HCT116 (cell line): ENCODE data around the gene CTRB2. TPM values are rescaled to one million over a fixed set of nuclear protein-coding genes. Genes with fewer than 3 reads are reported as not detected.

Experiments used
- ATAC-seq: fragments of 200-7000 bp; cut with Tn5 transposase; 2 replicates; pipeline ENCODE4 v1.9.1; 2020; ENCODE audit warnings: mild to moderate bottlenecking, moderate library complexity
- BruUV-seq: library from RNA; stranded (reverse); fragments of 400-500 nt; replicated peaks from 2 replicates; lab custom pipeline; 2021; lab: Mats Ljungman, UMichigan
- CTCF ChIA-PET: fragments of 300-600 bp; sonication (Branson Sonifier 250); formaldehyde crosslinking; loops from one replicate; lab custom pipeline; 2021; ENCODE audit warnings: antibody characterized with exemption; lab: Charles Lee
- POLR2A ChIA-PET: fragments of 300-600, 350-600 bp; sonication (Branson Sonifier 250); formaldehyde crosslinking; loops from one replicate; lab custom pipeline; 2021; ENCODE audit warnings: antibody characterized with exemption; lab: Charles Lee
- RAD21 ChIA-PET, 2 experiments: fragments of 300-600 bp; sonication (Branson Sonifier 250); formaldehyde crosslinking; loops; one replicate each; lab custom pipeline; 2023; ENCODE audit warnings: low total read pairs in 2 of 2; ENCODE audit not compliant: uncharacterized antibody in 2 of 2, unreplicated experiment in 2 of 2, low non-redundant PET in 1 of 2; lab: Charles Lee
- DNase-seq: peaks from one replicate; pipeline ENCODE4 v3.0.0-alpha.2; 2010; ENCODE audit warnings: low read depth, low spot score
- H2AFZ ChIP-seq: fragments of 200-600 bp; shearing (Covaris generic), sonication (generic); 2 replicates; pipeline ENCODE4 v1.6.1; 2017; ENCODE audit warnings: low read depth, mixed run types, mixed read lengths, antibody characterized with exemption, low read length; ENCODE audit not compliant: poor library complexity, severe bottlenecking
- H3K27ac ChIP-seq: 2 replicates; pipeline ENCODE4 v1.5.1; 2012; ENCODE audit warnings: low read depth, low read length
- H3K27me3 ChIP-seq: fragments of 200-600 bp; sonication (generic); 2 replicates; pipeline ENCODE4 v1.6.1; 2016; ENCODE audit warnings: mixed run types, low read length, mixed read lengths; ENCODE audit not compliant: insufficient read depth
- H3K36me3 ChIP-seq, 2 experiments: fragments of 200-500 bp in 1 of 2; fragments of 200-600 bp in 1 of 2; sonication (Bioruptor generic) in 1 of 2; sonication (generic) in 1 of 2; 2 replicates each; pipeline versions ENCODE4 v1.5.1 to v1.6.1; 2014 to 2016; ENCODE audit warnings: low read length in 2 of 2, inconsistent platforms in 1 of 2, mixed read lengths in 1 of 2, mixed run types in 1 of 2; ENCODE audit not compliant: insufficient read depth in 2 of 2, control insufficient read depth in 1 of 2
- H3K4me1 ChIP-seq, 2 experiments: fragments of 200-600 bp in 1 of 2; sonication (generic) in 1 of 2; 2 replicates each; pipeline versions ENCODE4 v1.5.1 to v1.6.1; 2012 to 2017; ENCODE audit warnings: low read length in 2 of 2, inconsistent platforms in 1 of 2, mild to moderate bottlenecking in 1 of 2, mixed read lengths in 1 of 2, mixed run types in 1 of 2, moderate library complexity in 1 of 2; ENCODE audit not compliant: insufficient read depth in 2 of 2, control insufficient read depth in 1 of 2
- H3K4me2 ChIP-seq: fragments of 200-600 bp; sonication (generic); 2 replicates; pipeline ENCODE4 v1.6.1; 2017; ENCODE audit warnings: mixed run types, low read length, mixed read lengths
- H3K4me3 ChIP-seq, 2 experiments: fragments of 200-600 bp in 1 of 2; sonication (generic) in 1 of 2; replicated peaks in 1 of 2; 2 replicates each; pipeline ENCODE4 v1.5.1; 2011 to 2016; ENCODE audit warnings: low read length in 2 of 2, control low read depth in 1 of 2, low read depth in 1 of 2, mild to moderate bottlenecking in 1 of 2, mixed read lengths in 1 of 2, mixed run types in 1 of 2
- H3K79me2 ChIP-seq: fragments of 200-600 bp; sonication (generic); 2 replicates; pipeline ENCODE4 v1.6.1; 2017; ENCODE audit warnings: mild to moderate bottlenecking, mixed run types, low read length, moderate library complexity, mixed read lengths; ENCODE audit not compliant: insufficient read depth
- H3K9ac ChIP-seq: fragments of 200-600 bp; sonication (generic); 2 replicates; pipeline ENCODE4 v1.6.1; 2016; ENCODE audit warnings: low read length, mixed read lengths
- H3K9me2 ChIP-seq: fragments of 200-600 bp; sonication (generic), shearing (Covaris generic); 2 replicates; pipeline ENCODE4 v1.6.1; 2017; ENCODE audit warnings: mixed run types, mild to moderate bottlenecking, moderate library complexity; ENCODE audit not compliant: insufficient read depth
- H3K9me3 ChIP-seq, 2 experiments: fragments of 200-500 bp in 1 of 2; fragments of 200-600 bp in 1 of 2; sonication (Bioruptor generic) in 1 of 2; sonication (generic) in 1 of 2; 2 replicates each; pipeline ENCODE4 v1.6.1; 2014 to 2017; ENCODE audit warnings: low read length in 2 of 2, mixed read lengths in 2 of 2, inconsistent platforms in 1 of 2, low read depth in 1 of 2, mild to moderate bottlenecking in 1 of 2, mixed run types in 1 of 2, moderate library complexity in 1 of 2; ENCODE audit not compliant: control insufficient read depth in 1 of 2, insufficient read depth in 1 of 2
- H4K20me1 ChIP-seq: fragments of 200-600 bp; sonication (generic), shearing (Covaris generic); 2 replicates; pipeline ENCODE4 v1.6.1; 2017; ENCODE audit warnings: mixed run types, mild to moderate bottlenecking, moderate library complexity; ENCODE audit not compliant: insufficient read depth
- CBX3 ChIP-seq: IDR thresholded peaks from 2 replicates; pipeline ENCODE4 v1.6.1; 2012; ENCODE audit warnings: low read depth
- EZH2 ChIP-seq: fragments of 200-600 bp; sonication (generic); IDR thresholded peaks from 2 replicates; pipeline ENCODE4 v1.6.1; 2017; ENCODE audit warnings: antibody characterized with exemption, mixed run types
- FOSL1 ChIP-seq: IDR thresholded peaks from 2 replicates; pipeline ENCODE4 v1.6.1; 2012; ENCODE audit warnings: low read depth
- RAD21 ChIP-seq: IDR thresholded peaks from 2 replicates; pipeline ENCODE4 v1.6.1; 2012; ENCODE audit warnings: low read depth, mild to moderate bottlenecking
- ZFX ChIP-seq: fragments of 450-650 bp; IDR thresholded peaks from 2 replicates; pipeline ENCODE4 v1.6.1; 2017
- ZNF274 ChIP-seq: fragments of 200-500 bp; sonication (Bioruptor generic); IDR thresholded peaks from 2 replicates; pipeline ENCODE4 v1.6.1; 2014; ENCODE audit warnings: mild to moderate bottlenecking, low read depth, low read length, inconsistent platforms
- intact Hi-C: fragments of 100-400 bp; cut with micrococcal nuclease; formaldehyde crosslinking; loops from 2 replicates; pipeline ENCODE4 v1.10.0; 2022
- total RNA-seq: library from RNA; stranded (reverse); gene quantifications from one replicate; pipeline ENCODE4 v1.2.1, GENCODE V29; 2021; ENCODE audit not compliant: unreplicated experiment
- TF ChIP-seq, protein P1 (sequence below), 3 experiments: fragments of 200-600 bp in 1 of 3; sonication (generic) in 1 of 3; IDR thresholded peaks in 2 of 3; conservative IDR thresholded peaks in 1 of 3; 2 replicates each; pipeline ENCODE4 v1.5.1; 2012 to 2017; ENCODE audit warnings: low read depth in 2 of 3, low read length in 2 of 3, antibody characterized with exemption in 1 of 3, borderline replicate concordance in 1 of 3, control low read depth in 1 of 3, mild to moderate bottlenecking in 1 of 3, mixed read lengths in 1 of 3, mixed run types in 1 of 3, moderate library complexity in 1 of 3; ENCODE audit not compliant: insufficient read depth in 1 of 3
- TF ChIP-seq, protein P2 (sequence below): IDR thresholded peaks from 2 replicates; pipeline ENCODE4 v1.6.1; 2011; ENCODE audit warnings: mild to moderate bottlenecking, low read length, moderate library complexity; ENCODE audit not compliant: insufficient replicate concordance; ENCODE audit errors: extremely low read depth
- TF ChIP-seq, protein P3 (sequence below): IDR thresholded peaks from 2 replicates; pipeline ENCODE4 v1.6.1; 2012

Gene CTRB2
- total RNA-seq, 1 experiment from 2014 or later: 10.0 TPM

DNA sequence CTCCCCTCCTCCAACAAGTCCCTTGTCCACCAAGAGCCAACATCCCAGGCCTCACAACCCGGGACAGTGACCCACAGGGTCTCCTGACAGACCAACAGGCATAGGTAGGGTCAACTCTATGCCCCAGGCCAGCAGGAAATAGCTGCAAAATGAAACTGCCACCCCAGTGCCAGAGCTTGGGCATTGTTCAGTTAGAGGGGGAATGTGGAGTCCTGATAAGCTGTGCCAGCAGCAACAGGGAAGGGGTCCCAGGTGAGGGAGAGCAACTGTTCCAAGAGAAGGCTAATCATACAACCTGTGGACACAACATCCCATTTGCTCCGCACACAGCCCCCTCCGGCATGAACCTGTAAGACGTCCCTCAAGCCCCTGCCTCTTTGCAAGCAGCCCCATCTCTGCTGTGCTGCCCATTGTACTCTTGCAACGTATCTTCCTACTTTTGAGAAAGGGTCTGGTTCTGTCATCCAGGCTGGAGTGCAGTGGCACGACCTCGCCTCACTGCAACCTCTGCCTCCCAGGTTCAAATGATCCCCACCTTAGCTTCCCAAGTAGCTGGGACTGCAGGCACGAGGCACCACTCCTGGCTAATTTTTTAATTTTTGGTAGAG, 17.2 kb downstream of the CTRB2 start:
- Histone ChIP-seq H3K9me3 (no peaks in the 10 kb centered on the region), H3K4me1 (no peaks in the 10 kb centered on the region), H2AFZ (no peak overlapping the region), H3K9ac (no peak overlapping the region), H3K36me3 (no peaks in the 10 kb centered on the region), H3K4me2 (no peak overlapping the region), H3K27ac (no peak overlapping the region), H3K4me3 (no peak overlapping the region), H3K9me2 (no peaks in the 10 kb centered on the region), H3K79me2 (no peaks in the 10 kb centered on the region), H4K20me1 (no peaks in the 10 kb centered on the region), H3K27me3 (no peaks in the 10 kb centered on the region)
- intact Hi-C loops: no loop called here
- TF ChIP-seq EZH2 (no peak), ZFX (no peak), RAD21 (no peak), ZNF274 (no peak), CBX3 (no peak), FOSL1 (no peak)
- TF ChIP-seq, protein P1, sequence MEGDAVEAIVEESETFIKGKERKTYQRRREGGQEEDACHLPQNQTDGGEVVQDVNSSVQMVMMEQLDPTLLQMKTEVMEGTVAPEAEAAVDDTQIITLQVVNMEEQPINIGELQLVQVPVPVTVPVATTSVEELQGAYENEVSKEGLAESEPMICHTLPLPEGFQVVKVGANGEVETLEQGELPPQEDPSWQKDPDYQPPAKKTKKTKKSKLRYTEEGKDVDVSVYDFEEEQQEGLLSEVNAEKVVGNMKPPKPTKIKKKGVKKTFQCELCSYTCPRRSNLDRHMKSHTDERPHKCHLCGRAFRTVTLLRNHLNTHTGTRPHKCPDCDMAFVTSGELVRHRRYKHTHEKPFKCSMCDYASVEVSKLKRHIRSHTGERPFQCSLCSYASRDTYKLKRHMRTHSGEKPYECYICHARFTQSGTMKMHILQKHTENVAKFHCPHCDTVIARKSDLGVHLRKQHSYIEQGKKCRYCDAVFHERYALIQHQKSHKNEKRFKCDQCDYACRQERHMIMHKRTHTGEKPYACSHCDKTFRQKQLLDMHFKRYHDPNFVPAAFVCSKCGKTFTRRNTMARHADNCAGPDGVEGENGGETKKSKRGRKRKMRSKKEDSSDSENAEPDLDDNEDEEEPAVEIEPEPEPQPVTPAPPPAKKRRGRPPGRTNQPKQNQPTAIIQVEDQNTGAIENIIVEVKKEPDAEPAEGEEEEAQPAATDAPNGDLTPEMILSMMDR (IDR thresholded peaks at IDR 0.05 in 2 of 3, conservative IDR thresholded peaks at IDR 0.05 in 1 of 3; ENCODE audit: borderline replicate concordance in 1 of 3, insufficient read depth in 1 of 3, low read depth in 2 of 3, low read length in 2 of 3): no peak
- TF ChIP-seq, protein P2, sequence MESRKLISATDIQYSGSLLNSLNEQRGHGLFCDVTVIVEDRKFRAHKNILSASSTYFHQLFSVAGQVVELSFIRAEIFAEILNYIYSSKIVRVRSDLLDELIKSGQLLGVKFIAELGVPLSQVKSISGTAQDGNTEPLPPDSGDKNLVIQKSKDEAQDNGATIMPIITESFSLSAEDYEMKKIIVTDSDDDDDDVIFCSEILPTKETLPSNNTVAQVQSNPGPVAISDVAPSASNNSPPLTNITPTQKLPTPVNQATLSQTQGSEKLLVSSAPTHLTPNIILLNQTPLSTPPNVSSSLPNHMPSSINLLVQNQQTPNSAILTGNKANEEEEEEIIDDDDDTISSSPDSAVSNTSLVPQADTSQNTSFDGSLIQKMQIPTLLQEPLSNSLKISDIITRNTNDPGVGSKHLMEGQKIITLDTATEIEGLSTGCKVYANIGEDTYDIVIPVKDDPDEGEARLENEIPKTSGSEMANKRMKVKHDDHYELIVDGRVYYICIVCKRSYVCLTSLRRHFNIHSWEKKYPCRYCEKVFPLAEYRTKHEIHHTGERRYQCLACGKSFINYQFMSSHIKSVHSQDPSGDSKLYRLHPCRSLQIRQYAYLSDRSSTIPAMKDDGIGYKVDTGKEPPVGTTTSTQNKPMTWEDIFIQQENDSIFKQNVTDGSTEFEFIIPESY: no peak
- TF ChIP-seq, protein P3, sequence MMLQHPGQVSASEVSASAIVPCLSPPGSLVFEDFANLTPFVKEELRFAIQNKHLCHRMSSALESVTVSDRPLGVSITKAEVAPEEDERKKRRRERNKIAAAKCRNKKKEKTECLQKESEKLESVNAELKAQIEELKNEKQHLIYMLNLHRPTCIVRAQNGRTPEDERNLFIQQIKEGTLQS: no peak
- ATAC-seq (no peak), DNase-seq (no peak)
- no TSS peak for BruUV-seq
- RAD21 ChIA-PET: no interaction called here
- POLR2A ChIA-PET: no interaction called here
- CTCF ChIA-PET: no interaction called here
